HEK293 (cell line): Measurements from ENCODE around the gene ISL2.

Experiments used
- BCL11B ChIP-seq: fragments of 450-650 bp; formaldehyde crosslinking; IDR thresholded peaks from 2 replicates; pipeline ENCODE4 v1.5.1; 2016; ENCODE audit warnings: low read depth, missing biosample characterization, missing genetic modification characterization
- MEIS1 ChIP-seq: sonication (generic); formaldehyde crosslinking; IDR thresholded peaks from 2 replicates; pipeline ENCODE4 v1.8.1; 2022; ENCODE audit warnings: missing genetic modification reagents, mild to moderate bottlenecking, borderline replicate concordance
- ZBTB1 ChIP-seq: fragments of 450-650 bp; formaldehyde crosslinking; IDR thresholded peaks from 2 replicates; pipeline ENCODE4 v1.5.1; 2016; ENCODE audit warnings: missing biosample characterization, missing genetic modification characterization
- ZBTB21 ChIP-seq: fragments of 450-650 bp; formaldehyde crosslinking; IDR thresholded peaks from 2 replicates; pipeline ENCODE4 v1.5.1; 2017; ENCODE audit warnings: missing biosample characterization, missing genetic modification characterization
- ZNF114 ChIP-seq: fragments of 450-650 bp; formaldehyde crosslinking; IDR thresholded peaks from 2 replicates; pipeline ENCODE4 v1.5.0; 2017; ENCODE audit warnings: missing biosample characterization, missing genetic modification characterization
- ZNF157 ChIP-seq: fragments of 450-650 bp; formaldehyde crosslinking; IDR thresholded peaks from 2 replicates; pipeline ENCODE4 v1.5.1; 2016; ENCODE audit warnings: missing biosample characterization, missing genetic modification characterization
- ZNF274 ChIP-seq, 2 experiments: fragments of 200-500 bp in 1 of 2; fragments of 450-650 bp in 1 of 2; sonication (Bioruptor generic) in 1 of 2; formaldehyde crosslinking in 1 of 2; IDR thresholded peaks; 2 replicates each; pipeline versions ENCODE4 v1.5.1 to v1.6.1; 2014 to 2016; ENCODE audit warnings: borderline replicate concordance in 1 of 2, inconsistent platforms in 1 of 2, low read length in 1 of 2, missing biosample characterization in 1 of 2, missing genetic modification characterization in 1 of 2
- ZNF561 ChIP-seq: fragments of 450-650 bp; IDR thresholded peaks from 2 replicates; pipeline ENCODE4 v1.5.1; 2018; ENCODE audit warnings: missing biosample characterization, missing genetic modification characterization, borderline replicate concordance
- ZNF623 ChIP-seq: fragments of 450-650 bp; formaldehyde crosslinking; IDR thresholded peaks from 2 replicates; pipeline ENCODE4 v1.5.1; 2016; ENCODE audit warnings: missing biosample characterization, missing genetic modification characterization
- ZNF707 ChIP-seq: fragments of 450-650 bp; formaldehyde crosslinking; IDR thresholded peaks from 2 replicates; pipeline ENCODE4 v1.5.1; 2016; ENCODE audit warnings: missing biosample characterization, missing genetic modification characterization
- TF ChIP-seq, protein P1 (sequence below): sonication (generic); formaldehyde crosslinking; IDR thresholded peaks from 2 replicates; pipeline ENCODE4 v1.8.1; 2022; ENCODE audit warnings: mild to moderate bottlenecking, moderate library complexity, missing genetic modification reagents
- TF ChIP-seq, protein P2 (sequence below): fragments of 450-650 bp; formaldehyde crosslinking; IDR thresholded peaks from 2 replicates; pipeline ENCODE4 v1.5.1; 2016; ENCODE audit warnings: missing biosample characterization, missing genetic modification characterization

DNA sequence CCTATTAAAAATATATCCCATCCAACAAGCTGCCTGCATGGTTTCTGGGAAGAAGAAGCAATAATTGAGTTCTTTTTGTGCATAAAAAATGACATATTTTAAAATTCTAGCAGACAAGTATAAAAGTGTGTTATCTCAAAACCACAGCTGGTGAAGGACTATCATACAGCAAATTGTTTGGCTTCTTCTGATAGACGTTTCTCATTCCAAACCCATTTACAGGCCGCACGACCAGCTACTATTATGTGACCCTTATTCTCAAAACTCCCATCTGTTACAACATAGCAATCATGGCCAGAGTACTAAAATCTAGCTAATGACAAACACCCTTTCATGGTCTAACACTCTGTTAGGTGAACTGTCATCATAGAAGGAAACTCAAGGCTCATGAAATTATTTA lies 47.0 kb upstream of the ISL2 start:
- TF ChIP-seq ZBTB21 (tag by site-specific recombination) = no peak
- TF ChIP-seq ZNF707 (tag by site-specific recombination) = no peak
- TF ChIP-seq ZNF274 (IDR thresholded peaks at IDR 0.05; ENCODE audit: low read length) = no peak
- no peak for TF ChIP-seq ZNF274 (tag by site-specific recombination; IDR thresholded peaks at IDR 0.05; ENCODE audit: borderline replicate concordance)
- TF ChIP-seq ZNF561 = no peak
- no peak for TF ChIP-seq ZNF623 (tag by site-specific recombination)
- no peak for TF ChIP-seq ZNF114 (tag by site-specific recombination)
- no peak for TF ChIP-seq ZNF157 (tag by site-specific recombination)
- TF ChIP-seq, protein P1, sequence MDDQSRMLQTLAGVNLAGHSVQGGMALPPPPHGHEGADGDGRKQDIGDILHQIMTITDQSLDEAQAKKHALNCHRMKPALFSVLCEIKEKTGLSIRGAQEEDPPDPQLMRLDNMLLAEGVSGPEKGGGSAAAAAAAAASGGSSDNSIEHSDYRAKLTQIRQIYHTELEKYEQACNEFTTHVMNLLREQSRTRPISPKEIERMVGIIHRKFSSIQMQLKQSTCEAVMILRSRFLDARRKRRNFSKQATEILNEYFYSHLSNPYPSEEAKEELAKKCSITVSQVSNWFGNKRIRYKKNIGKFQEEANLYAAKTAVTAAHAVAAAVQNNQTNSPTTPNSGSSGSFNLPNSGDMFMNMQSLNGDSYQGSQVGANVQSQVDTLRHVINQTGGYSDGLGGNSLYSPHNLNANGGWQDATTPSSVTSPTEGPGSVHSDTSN (CRISPR knock-in tag) = no peak
- no peak for TF ChIP-seq BCL11B (tag by site-specific recombination)
- TF ChIP-seq, protein P2, sequence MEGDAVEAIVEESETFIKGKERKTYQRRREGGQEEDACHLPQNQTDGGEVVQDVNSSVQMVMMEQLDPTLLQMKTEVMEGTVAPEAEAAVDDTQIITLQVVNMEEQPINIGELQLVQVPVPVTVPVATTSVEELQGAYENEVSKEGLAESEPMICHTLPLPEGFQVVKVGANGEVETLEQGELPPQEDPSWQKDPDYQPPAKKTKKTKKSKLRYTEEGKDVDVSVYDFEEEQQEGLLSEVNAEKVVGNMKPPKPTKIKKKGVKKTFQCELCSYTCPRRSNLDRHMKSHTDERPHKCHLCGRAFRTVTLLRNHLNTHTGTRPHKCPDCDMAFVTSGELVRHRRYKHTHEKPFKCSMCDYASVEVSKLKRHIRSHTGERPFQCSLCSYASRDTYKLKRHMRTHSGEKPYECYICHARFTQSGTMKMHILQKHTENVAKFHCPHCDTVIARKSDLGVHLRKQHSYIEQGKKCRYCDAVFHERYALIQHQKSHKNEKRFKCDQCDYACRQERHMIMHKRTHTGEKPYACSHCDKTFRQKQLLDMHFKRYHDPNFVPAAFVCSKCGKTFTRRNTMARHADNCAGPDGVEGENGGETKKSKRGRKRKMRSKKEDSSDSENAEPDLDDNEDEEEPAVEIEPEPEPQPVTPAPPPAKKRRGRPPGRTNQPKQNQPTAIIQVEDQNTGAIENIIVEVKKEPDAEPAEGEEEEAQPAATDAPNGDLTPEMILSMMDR (tag by site-specific recombination) = no peak
- TF ChIP-seq ZBTB1 (tag by site-specific recombination) = no peak
- TF ChIP-seq MEIS1 = no peak
